ENCODE results near the gene EEFSEC. TPM values are rescaled to one million over a fixed set of nuclear protein-coding genes. Genes with fewer than 3 reads are reported as not detected.
A peak's percentile ranks its signal among the peaks of the same experiment; 100 is the strongest.

EEFSEC gene
- total RNA-seq, 4 donors from 2014 or later = 11.7 to 23.0 (median 14.9) TPM

- ATAC-seq (ENCODE audit: low FRiP score) (no peak), DNase-seq (ENCODE audit: low spot score) (no peak)
- TF ChIP-seq CTCF (IDR thresholded peaks at IDR 0.05) = no peak
Measured at GRCh38 chr3:128340198-128340903, 187.1 kb downstream of the EEFSEC start.

- ATAC-seq (ENCODE audit: low FRiP score) (no peak), DNase-seq (ENCODE audit: low spot score) (no peak)
- TF ChIP-seq CTCF (IDR thresholded peaks at IDR 0.05) = no peak
Measured at GRCh38 chr3:128340904-128341555, 187.7 kb downstream of the EEFSEC start.

- TF ChIP-seq CTCF (IDR thresholded peaks at IDR 0.05) = no peak
- no peak for DNase-seq (ENCODE audit: low spot score)
- ATAC-seq (ENCODE audit: low FRiP score) = no peak
Measured at GRCh38 chr3:128341659-128342395, 188.5 kb downstream of the EEFSEC start.

- ATAC-seq (ENCODE audit: low FRiP score) = no peak
Measured at GRCh38 chr3:128342701-128343180, 189.5 kb downstream of the EEFSEC start.

GRCh38 chr3:128343287-128344051 lies 190.2 kb downstream of the EEFSEC start:
- DNase-seq (ENCODE audit: low spot score) = no peak

More at GRCh38 chr3:128342701-128343180, 189.5 kb downstream of the EEFSEC start:
- no peak for DNase-seq (ENCODE audit: low spot score)
- TF ChIP-seq CTCF (IDR thresholded peaks at IDR 0.05) = no peak

More at GRCh38 chr3:128343287-128344051, 190.2 kb downstream of the EEFSEC start:
- peak; percentile 8 for ATAC-seq (ENCODE audit: low FRiP score)
- TF ChIP-seq CTCF (IDR thresholded peaks at IDR 0.05) = no peak
